GM23248 (cell line): Measurements from ENCODE around the gene INPP5A.

Experiments
- EZH2 ChIP-seq: fragments of 200-600 bp; sonication (generic); IDR thresholded peaks from 2 replicates; pipeline ENCODE4 v1.6.1; 2018; ENCODE audit warnings: antibody characterized with exemption, mild to moderate bottlenecking; ENCODE audit not compliant: insufficient read depth, poor library complexity, severe bottlenecking
- EZH2phosphoT487 ChIP-seq: fragments of 200-600 bp; sonication (generic); IDR thresholded peaks from 2 replicates; pipeline ENCODE4 v1.6.1; 2018; ENCODE audit warnings: antibody characterized with exemption, moderate library complexity, mild to moderate bottlenecking, low read depth; ENCODE audit not compliant: insufficient read depth

- TF ChIP-seq EZH2 (no peak), EZH2phosphoT487 (no peak)
Measured at GRCh38 chr10:132690401-132690800, 152.8 kb downstream of the INPP5A start.
